GM12878 (cell line): Measurements from ENCODE around the gene GANC. TPM values are rescaled to one million over a fixed set of nuclear protein-coding genes. Genes with fewer than 3 reads are reported as not detected.

Experiments
- MAX ChIP-seq: IDR thresholded peaks from 2 replicates; pipeline ENCODE4 v1.6.1; 2012; ENCODE audit warnings: low read depth, low read length, improper control_type of control experiment
- PRDM15 ChIP-seq: fragments of 450-650 bp; formaldehyde crosslinking; IDR thresholded peaks from 2 replicates; pipeline ENCODE4 v1.4.0; 2020; ENCODE audit warnings: mild to moderate bottlenecking, moderate library complexity
- RCOR1 ChIP-seq: conservative IDR thresholded peaks from 2 replicates; pipeline ENCODE4 v1.6.1; 2012; ENCODE audit warnings: low read depth, low read length, improper control_type of control experiment
- polyA plus RNA-seq, 11 experiments: library from polyadenylated mRNA; depleted of rRNA in 4 of 11; unstranded in 6 of 11; stranded (reverse) in 5 of 11; fragments of >200 nt; fragmentation: Nextera tagmentation in 4 of 11; fragmentation: Illumina TruSeq in 1 of 11; extraction: Ambion mirVana in 4 of 11; extraction: Trizol in 1 of 11; gene quantifications; 1 replicate in 1 of 11; 2 replicates in 10 of 11; pipeline versions ENCODE4 v1.2.1 to v1.2.3, GENCODE V29; 2011 to 2016; ENCODE audit warnings: inconsistent platforms in 2 of 11, missing spikeins in 2 of 11, low read depth in 1 of 11
- total RNA-seq, 4 experiments: library from RNA; depleted of rRNA in 3 of 4; stranded (reverse); fragments of >200 nt in 3 of 4; fragmentation: Illumina TruSeq in 1 of 4; extraction: Trizol in 1 of 4; gene quantifications; 2 replicates each; pipeline versions ENCODE4 v1.2.1 to v1.2.3, GENCODE V29; 2013 to 2021
- TF ChIP-seq, protein P1 (sequence below): fragments of 450-650 bp; IDR thresholded peaks from 2 replicates; pipeline ENCODE4 v1.6.1; 2018; ENCODE audit warnings: mild to moderate bottlenecking, low read depth, moderate library complexity; ENCODE audit not compliant: partially characterized antibody

The GANC gene
- total and polyA plus RNA-seq, 10 of the 15 experiments (the other 5 are each of a cell fraction or from before 2014, with no cell fraction given), result 11.3 to 35.3 (median 23.0) TPM

DNA sequence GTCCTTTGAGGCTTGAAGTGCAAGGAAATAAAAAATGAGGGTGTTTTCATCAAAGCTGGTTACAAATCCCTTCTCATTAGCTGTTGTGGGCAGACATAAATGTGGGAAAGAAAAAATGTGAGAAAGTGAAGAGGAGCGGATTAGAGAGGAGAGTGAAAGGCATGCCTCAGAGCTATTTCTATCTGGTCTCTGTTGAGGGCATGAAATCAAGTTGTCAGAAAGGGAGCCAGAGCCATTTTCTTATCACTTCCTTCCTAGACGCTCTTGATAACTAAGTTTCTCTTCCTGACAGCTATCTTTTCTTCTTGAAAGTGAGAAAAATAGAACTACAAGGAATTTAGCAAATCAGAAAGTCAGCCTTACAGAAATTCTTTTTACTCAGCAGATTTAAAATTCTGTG, 65.5 kb downstream of the GANC start (continued):
- no peak for TF ChIP-seq PRDM15 (CRISPR knock-in tag)
- TF ChIP-seq RCOR1, result no peak
- TF ChIP-seq, protein P1, sequence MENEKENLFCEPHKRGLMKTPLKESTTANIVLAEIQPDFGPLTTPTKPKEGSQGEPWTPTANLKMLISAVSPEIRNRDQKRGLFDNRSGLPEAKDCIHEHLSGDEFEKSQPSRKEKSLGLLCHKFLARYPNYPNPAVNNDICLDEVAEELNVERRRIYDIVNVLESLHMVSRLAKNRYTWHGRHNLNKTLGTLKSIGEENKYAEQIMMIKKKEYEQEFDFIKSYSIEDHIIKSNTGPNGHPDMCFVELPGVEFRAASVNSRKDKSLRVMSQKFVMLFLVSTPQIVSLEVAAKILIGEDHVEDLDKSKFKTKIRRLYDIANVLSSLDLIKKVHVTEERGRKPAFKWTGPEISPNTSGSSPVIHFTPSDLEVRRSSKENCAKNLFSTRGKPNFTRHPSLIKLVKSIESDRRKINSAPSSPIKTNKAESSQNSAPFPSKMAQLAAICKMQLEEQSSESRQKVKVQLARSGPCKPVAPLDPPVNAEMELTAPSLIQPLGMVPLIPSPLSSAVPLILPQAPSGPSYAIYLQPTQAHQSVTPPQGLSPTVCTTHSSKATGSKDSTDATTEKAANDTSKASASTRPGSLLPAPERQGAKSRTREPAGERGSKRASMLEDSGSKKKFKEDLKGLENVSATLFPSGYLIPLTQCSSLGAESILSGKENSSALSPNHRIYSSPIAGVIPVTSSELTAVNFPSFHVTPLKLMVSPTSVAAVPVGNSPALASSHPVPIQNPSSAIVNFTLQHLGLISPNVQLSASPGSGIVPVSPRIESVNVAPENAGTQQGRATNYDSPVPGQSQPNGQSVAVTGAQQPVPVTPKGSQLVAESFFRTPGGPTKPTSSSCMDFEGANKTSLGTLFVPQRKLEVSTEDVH, result no peak
- no peak for TF ChIP-seq MAX
